Gastrocnemius medialis (tissue), 4 donors: Measurements from ENCODE around the gene AGAP1. TPM values are rescaled to one million over a fixed set of nuclear protein-coding genes. Genes with fewer than 3 reads are reported as not detected.

ENCODE experiments used
- ATAC-seq, 2 donors: fragments of 150-250 bp; one replicate each; pipeline ENCODE4 v1.9.1; 2016
- DNase-seq, 2 donors: peaks; one replicate each; pipeline ENCODE4 v3.0.0-alpha.2; 2019
- H3K27ac ChIP-seq, 4 donors: fragments of 200-600 bp; sonication (generic); 1 replicate in 1 of 4; 2 replicates in 3 of 4; pipeline ENCODE4 v1.5.1; 2016 to 2018; ENCODE audit warnings: mild to moderate bottlenecking in 2 of 4, moderate library complexity in 1 of 4
- H3K27me3 ChIP-seq, 3 donors: fragments of 200-600 bp; sonication (generic) in 2 of 3; 1 replicate in 1 of 3; 2 replicates in 2 of 3; pipeline versions ENCODE4 v1.5.1 to v1.6.0; 2016 to 2019; ENCODE audit warnings: mild to moderate bottlenecking in 1 of 3, moderate library complexity in 1 of 3
- H3K36me3 ChIP-seq, 2 donors: fragments of 200-600 bp; sonication (generic) in 1 of 2; one replicate each; pipeline ENCODE4 v1.5.1; 2017 to 2018
- H3K4me1 ChIP-seq, 2 donors: fragments of 200-600 bp; sonication (generic) in 1 of 2; one replicate each; pipeline ENCODE4 v1.5.1; 2016 to 2017; ENCODE audit warnings: mild to moderate bottlenecking in 2 of 2
- H3K4me3 ChIP-seq, 4 donors: fragments of 200-600 bp; sonication (generic) in 3 of 4; 1 replicate in 1 of 4; 2 replicates in 3 of 4; pipeline ENCODE4 v1.5.1; 2016 to 2019; ENCODE audit warnings: mild to moderate bottlenecking in 2 of 4
- H3K9me3 ChIP-seq, 3 donors: fragments of 200-600 bp; sonication (generic) in 2 of 3; 1 replicate in 1 of 3; 2 replicates in 2 of 3; pipeline ENCODE4 v1.5.1; 2016 to 2019
- POLR2A ChIP-seq, 2 donors: fragments of 450-650 bp; IDR thresholded peaks; one replicate each; pipeline ENCODE4 v1.6.1; 2017; ENCODE audit warnings: antibody characterized with exemption in 2 of 2, mild to moderate bottlenecking in 2 of 2, moderate library complexity in 2 of 2
- in situ Hi-C, 4 donors: fragments of 200-750 bp; cut with MboI; loops; one replicate each; pipeline versions ENCODE4 v1.15.0 to v1.8.0; 2017; ENCODE audit warnings: low sequenced_read_pairs in 4 of 4
- intact Hi-C: fragments of 100-400 bp; cut with DNase I; formaldehyde crosslinking; loops from one replicate; pipeline ENCODE4 v1.15.1; 2023; ENCODE audit warnings: low total_unique reads
- total RNA-seq, 4 donors: library from RNA; depleted of rRNA; stranded (reverse); fragments of >200 nt; gene quantifications; one replicate each; pipeline versions ENCODE4 v1.1.0 to v1.2.3, GENCODE V29; 2016
- TF ChIP-seq, protein P1 (sequence below), 5 experiments: fragments of 450-650 bp in 3 of 5; fragments of 200-600 bp in 2 of 5; sonication (generic) in 2 of 5; IDR thresholded peaks in 4 of 5; conservative IDR thresholded peaks in 1 of 5; 1 replicate in 4 of 5; 2 replicates in 1 of 5; pipeline ENCODE4 v1.5.1; 2016 to 2019; ENCODE audit warnings: antibody characterized with exemption in 5 of 5, mild to moderate bottlenecking in 3 of 5, moderate library complexity in 3 of 5

The AGAP1 gene
- total RNA-seq, 4 donors from 2014 or later = 8.5 to 26.8 (median 14.4) TPM

DNA sequence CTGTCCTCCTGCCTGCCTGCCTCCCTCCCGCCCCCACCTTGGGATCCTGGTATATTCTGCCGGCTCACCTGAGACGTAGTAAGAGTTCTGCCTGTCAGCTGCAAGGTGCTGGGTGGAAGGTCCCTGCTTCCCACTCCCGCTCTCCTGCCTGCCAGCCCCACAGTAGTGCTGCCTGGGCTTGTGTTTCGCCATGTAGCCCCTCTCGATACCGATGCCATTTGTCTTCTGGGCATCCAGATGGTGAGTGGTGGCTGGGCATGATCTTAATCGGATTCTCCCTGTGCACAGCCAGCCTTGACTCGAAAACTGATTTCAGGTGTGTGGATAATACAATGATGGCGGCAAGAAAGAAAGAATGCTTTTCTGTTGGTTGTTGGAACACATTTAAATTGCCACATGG lies 184.9 kb downstream of the AGAP1 start:
- TF ChIP-seq, protein P1, sequence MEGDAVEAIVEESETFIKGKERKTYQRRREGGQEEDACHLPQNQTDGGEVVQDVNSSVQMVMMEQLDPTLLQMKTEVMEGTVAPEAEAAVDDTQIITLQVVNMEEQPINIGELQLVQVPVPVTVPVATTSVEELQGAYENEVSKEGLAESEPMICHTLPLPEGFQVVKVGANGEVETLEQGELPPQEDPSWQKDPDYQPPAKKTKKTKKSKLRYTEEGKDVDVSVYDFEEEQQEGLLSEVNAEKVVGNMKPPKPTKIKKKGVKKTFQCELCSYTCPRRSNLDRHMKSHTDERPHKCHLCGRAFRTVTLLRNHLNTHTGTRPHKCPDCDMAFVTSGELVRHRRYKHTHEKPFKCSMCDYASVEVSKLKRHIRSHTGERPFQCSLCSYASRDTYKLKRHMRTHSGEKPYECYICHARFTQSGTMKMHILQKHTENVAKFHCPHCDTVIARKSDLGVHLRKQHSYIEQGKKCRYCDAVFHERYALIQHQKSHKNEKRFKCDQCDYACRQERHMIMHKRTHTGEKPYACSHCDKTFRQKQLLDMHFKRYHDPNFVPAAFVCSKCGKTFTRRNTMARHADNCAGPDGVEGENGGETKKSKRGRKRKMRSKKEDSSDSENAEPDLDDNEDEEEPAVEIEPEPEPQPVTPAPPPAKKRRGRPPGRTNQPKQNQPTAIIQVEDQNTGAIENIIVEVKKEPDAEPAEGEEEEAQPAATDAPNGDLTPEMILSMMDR (IDR thresholded peaks at IDR 0.05 in 4 of 5, conservative IDR thresholded peaks at IDR 0.05 in 1 of 5) = no peak
- no peak for TF ChIP-seq POLR2A (IDR thresholded peaks at IDR 0.05)
- intact Hi-C loops (no loop called here), in situ Hi-C loops (loop anchor here in 1 of 4 donors (5.0 to 10.0 kb wide), 2 partner anchors 66 to 76 kb away; no protein-coding TSS in a partner anchor)
- Histone ChIP-seq H3K4me1 (peaks cover 4 to 12% of the 10 kb centered on the region in 2 donors), H3K9me3 (no peaks in the 10 kb centered on the region), H3K27ac (no peak overlapping the region), H3K4me3 (no peak overlapping the region), H3K27me3 (no peaks in the 10 kb centered on the region), H3K36me3 (no peaks in the 10 kb centered on the region)
- DNase-seq (no peak), ATAC-seq (no peak)

DNA sequence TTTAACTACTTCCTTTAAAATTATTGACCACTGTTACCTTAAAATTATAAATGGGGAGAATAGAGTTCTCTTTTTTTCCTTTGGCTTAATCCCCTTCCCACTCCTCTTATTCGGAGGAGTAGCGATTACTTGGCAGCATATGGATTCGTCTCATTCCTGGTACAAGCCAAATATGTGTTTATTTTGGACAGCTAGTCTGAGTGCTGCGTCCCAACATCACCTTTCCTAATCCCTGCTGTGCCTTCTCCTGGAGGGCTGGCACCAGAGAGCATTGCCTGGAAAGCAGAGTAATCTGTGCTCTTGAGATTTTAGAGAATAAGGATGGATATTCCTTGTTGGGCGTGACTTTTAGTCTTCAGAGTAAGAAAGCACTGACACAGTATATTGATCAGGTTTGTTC lies 185.6 kb downstream of the AGAP1 start:
- Histone ChIP-seq H3K4me3 (no peak overlapping the region), H3K27me3 (no peaks in the 10 kb centered on the region), H3K27ac (no peak overlapping the region), H3K4me1 (peaks cover 4 to 12% of the 10 kb centered on the region in 2 donors), H3K9me3 (no peaks in the 10 kb centered on the region), H3K36me3 (no peaks in the 10 kb centered on the region)
- ATAC-seq (no peak), DNase-seq (no peak)
- TF ChIP-seq POLR2A (IDR thresholded peaks at IDR 0.05) = no peak
- TF ChIP-seq, protein P1 (IDR thresholded peaks at IDR 0.05 in 4 of 5, conservative IDR thresholded peaks at IDR 0.05 in 1 of 5) = no peak
- intact Hi-C loops = no loop called here
- in situ Hi-C loops = loop anchor here in 1 of 4 donors (5.0 to 10.0 kb wide), 2 partner anchors 65 to 77 kb away; no protein-coding TSS in a partner anchor

DNA sequence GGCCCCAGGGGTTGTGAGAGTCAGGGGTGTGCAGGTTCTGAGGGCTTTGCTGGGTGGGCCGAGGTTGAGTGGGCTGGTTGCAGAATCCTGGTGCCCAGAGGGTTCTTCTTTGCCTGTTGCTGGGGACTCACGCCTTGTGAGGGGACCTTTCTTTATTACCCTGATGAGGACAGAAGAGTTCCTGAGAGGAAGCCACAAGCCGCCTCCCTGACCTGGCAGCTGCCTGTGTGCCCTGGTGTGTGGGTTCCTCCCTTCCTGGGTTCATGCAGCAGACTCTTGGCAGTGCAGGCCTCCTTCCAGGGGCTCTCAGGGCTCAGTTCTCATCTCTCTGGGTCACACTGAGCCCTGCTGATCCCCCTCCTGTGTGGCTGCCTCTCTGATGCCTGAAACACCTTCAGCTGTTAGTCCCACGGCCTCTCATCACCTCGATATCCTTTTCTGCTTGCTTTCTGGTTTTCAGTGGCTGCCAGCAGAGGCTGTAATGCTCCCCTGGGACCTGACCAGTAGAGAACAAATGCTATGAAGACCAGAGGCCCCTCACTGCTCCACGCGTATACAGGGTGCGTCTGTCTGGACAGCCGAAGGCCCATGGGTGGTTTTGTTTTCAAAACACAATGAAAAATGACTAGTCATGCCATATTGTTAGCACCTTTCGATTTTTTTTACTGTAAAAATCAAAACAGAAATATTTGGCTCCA lies 191.3 kb downstream of the AGAP1 start:
- Histone ChIP-seq H3K27me3 (no peaks in the 10 kb centered on the region), H3K9me3 (no peaks in the 10 kb centered on the region), H3K27ac (no peak overlapping the region), H3K36me3 (no peaks in the 10 kb centered on the region), H3K4me3 (no peak overlapping the region), H3K4me1 (peaks cover 7 to 16% of the 10 kb centered on the region in 2 donors)
- intact Hi-C loops = no loop called here
- in situ Hi-C loops = no loop called here
- ATAC-seq = no peak
- DNase-seq = no peak
- no peak for TF ChIP-seq POLR2A (IDR thresholded peaks at IDR 0.05)
- TF ChIP-seq, protein P1 (IDR thresholded peaks at IDR 0.05 in 4 of 5, conservative IDR thresholded peaks at IDR 0.05 in 1 of 5) = no peak

DNA sequence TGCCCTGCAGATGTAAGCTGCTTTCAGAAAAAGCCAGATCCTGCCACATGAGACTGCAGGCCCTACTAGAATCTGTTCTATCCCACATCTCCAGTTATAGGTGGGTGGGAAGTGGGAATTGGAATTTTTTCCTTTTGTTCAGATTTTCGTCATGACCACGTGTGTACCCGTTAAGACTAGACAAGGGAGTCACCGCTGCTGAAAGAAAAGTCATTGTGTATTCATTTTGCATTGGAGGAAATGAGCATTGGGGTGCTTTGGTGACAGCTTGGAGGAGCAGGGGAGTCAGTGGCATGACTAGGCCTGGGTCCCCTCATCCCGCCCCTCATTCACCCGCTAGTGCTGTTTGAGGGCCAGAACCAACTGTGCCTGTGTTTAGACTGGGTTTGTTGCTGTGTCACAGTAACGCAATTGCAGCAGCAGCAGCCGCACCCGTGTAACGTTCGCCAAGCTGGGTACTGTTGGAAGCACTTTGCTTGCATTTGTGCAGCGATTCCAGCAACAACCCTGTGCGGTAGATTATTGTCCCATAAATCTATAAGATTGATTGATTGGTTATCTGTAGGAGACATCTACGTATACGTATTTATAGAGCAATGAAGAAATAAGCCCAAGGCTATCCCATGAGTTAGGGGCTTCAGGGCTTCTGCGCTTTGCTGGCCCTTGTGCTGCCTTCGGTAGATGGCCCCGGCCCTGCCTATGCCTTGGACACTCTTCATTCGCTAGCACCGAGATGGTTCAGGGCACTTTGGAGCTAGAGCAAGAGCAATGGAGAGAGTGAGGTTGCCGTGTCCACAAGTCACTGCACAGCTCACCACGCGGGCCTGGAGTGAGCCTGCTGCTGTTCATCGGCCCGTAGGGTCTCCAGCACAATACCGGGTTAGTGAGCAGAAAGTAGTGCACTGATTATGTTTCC lies 194.9 kb downstream of the AGAP1 start:
- intact Hi-C loops (no loop called here), in situ Hi-C loops (no loop called here)
- ATAC-seq (no peak), DNase-seq (no peak)
- Histone ChIP-seq H3K4me3 (no peak overlapping the region), H3K36me3 (no peaks in the 10 kb centered on the region), H3K27ac (no peak overlapping the region), H3K4me1 (peaks cover 30 to 39% of the 10 kb centered on the region in 2 donors), H3K9me3 (no peaks in the 10 kb centered on the region), H3K27me3 (no peaks in the 10 kb centered on the region)
- TF ChIP-seq, protein P1 (IDR thresholded peaks at IDR 0.05 in 4 of 5, conservative IDR thresholded peaks at IDR 0.05 in 1 of 5) = no peak
- TF ChIP-seq POLR2A (IDR thresholded peaks at IDR 0.05) = no peak
